ENCODE results near the gene MIOS. TPM values are rescaled to one million over a fixed set of nuclear protein-coding genes. Genes with fewer than 3 reads are reported as not detected.

Gene MIOS
- total and polyA plus RNA-seq, 11 donors: 5.7 to 30.8 (median 22.3) TPM

DNA sequence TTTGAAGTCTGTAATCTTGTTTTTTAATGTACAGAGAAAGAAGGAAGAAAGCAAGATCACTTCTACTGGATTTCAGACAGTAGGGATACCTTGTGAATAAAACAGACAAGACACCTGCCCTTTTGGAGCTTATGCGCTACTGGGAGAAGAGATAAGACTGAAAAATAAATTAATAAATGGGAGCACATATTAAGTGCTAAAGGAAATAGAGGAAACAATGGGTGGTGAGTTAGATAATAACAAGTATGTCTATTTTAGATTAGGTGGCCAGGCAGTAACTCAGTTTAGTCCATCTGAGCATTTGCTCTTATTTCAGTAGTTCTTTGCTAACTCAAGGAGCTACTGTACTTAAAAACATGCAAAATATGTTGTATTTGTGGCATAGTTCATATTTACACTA, 15.9 kb downstream of the MIOS start:
- 81 to 95% (median 82%) methylated on average over 1 of the region's 1 CpG for WGBS, 4 donors
- ATAC-seq (no peak), DNase-seq (no peak)
- no peak overlapping the region for H3K27ac ChIP-seq
- no peak overlapping the region for H3K4me3 ChIP-seq
- intact Hi-C loops (cut with DNase I): loop anchor here in 1 of 10 donors (10.0 kb wide), 1 partner anchor 182 kb away; no protein-coding TSS in a partner anchor
- H3K9me3 ChIP-seq: no peaks in the 10 kb centered on the region
- peaks cover 0 to 10% (median 0%) of the 10 kb centered on the region in 12 donors for H3K4me1 ChIP-seq
- peaks cover 0 to 20% (median 0%) of the 10 kb centered on the region in 9 donors for H3K36me3 ChIP-seq
- TF ChIP-seq, protein P1, sequence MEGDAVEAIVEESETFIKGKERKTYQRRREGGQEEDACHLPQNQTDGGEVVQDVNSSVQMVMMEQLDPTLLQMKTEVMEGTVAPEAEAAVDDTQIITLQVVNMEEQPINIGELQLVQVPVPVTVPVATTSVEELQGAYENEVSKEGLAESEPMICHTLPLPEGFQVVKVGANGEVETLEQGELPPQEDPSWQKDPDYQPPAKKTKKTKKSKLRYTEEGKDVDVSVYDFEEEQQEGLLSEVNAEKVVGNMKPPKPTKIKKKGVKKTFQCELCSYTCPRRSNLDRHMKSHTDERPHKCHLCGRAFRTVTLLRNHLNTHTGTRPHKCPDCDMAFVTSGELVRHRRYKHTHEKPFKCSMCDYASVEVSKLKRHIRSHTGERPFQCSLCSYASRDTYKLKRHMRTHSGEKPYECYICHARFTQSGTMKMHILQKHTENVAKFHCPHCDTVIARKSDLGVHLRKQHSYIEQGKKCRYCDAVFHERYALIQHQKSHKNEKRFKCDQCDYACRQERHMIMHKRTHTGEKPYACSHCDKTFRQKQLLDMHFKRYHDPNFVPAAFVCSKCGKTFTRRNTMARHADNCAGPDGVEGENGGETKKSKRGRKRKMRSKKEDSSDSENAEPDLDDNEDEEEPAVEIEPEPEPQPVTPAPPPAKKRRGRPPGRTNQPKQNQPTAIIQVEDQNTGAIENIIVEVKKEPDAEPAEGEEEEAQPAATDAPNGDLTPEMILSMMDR (IDR thresholded peaks at IDR 0.05): no peak
- TF ChIP-seq POLR2A (IDR thresholded peaks at IDR 0.05): no peak
- no peaks in the 10 kb centered on the region for H3K27me3 ChIP-seq

DNA sequence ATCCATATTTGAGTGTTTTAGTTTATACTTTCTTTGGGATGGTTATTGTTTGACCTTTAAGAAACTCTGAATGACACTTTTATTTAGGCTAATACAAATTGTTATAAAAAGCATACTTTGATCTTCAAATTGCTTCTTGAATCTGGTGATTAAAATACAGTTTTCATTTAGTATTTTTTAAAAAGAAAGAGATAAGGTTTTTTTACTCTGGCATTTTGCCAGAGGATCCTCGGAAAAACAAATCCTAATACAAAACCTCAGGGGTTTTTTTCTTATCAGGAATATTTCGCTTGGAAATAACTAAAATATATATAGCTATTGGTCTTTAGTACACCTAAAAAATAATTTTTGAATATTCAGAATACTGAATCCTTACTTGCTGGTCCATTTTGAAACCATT, 17.0 kb downstream of the MIOS start:
- H3K27me3 ChIP-seq: no peaks in the 10 kb centered on the region
- H3K27ac ChIP-seq: no peak overlapping the region
- peaks cover 0 to 20% (median 0%) of the 10 kb centered on the region in 9 donors for H3K36me3 ChIP-seq
- ATAC-seq (no peak), DNase-seq (no peak)
- TF ChIP-seq POLR2A (IDR thresholded peaks at IDR 0.05): no peak
- TF ChIP-seq, protein P1 (IDR thresholded peaks at IDR 0.05): no peak
- H3K4me3 ChIP-seq: no peak overlapping the region
- 59 to 74% (median 67%) methylated on average over 2 of the region's 2 CpGs for WGBS, 4 donors
- H3K9me3 ChIP-seq: no peaks in the 10 kb centered on the region
- no peaks in the 10 kb centered on the region for H3K4me1 ChIP-seq
- intact Hi-C loops (cut with DNase I): loop anchor here in 1 of 10 donors (10.0 kb wide), 1 partner anchor 181 kb away; no protein-coding TSS in a partner anchor

DNA sequence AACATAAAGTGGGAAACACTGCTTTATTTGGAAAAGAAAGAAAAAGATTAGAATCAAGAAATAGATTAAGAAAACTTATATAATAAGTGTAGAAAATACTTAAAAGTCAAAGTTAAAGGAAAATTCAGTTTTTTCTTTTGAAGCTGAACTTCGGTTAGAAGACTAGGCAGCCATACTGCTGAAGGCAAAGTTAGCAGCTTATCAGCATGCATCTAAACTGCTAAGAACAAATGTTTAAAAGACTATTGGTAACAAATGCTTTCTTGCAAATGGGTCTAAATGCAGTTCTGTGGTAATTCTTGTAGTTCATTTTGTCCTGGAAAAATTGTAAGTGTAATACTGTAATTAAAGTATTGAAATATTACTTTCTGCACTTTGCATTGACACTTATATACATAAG, 18.0 kb downstream of the MIOS start:
- no peaks in the 10 kb centered on the region for H3K4me1 ChIP-seq
- H3K27me3 ChIP-seq: no peaks in the 10 kb centered on the region
- WGBS, 4 donors: 80 to 91% (median 87%) methylated on average over 1 of the region's 1 CpG
- no peak overlapping the region for H3K4me3 ChIP-seq
- peaks cover 0 to 20% (median 5%) of the 10 kb centered on the region in 9 donors for H3K36me3 ChIP-seq
- DNase-seq (no peak), ATAC-seq (no peak)
- no peak for TF ChIP-seq POLR2A (IDR thresholded peaks at IDR 0.05)
- TF ChIP-seq, protein P1 (IDR thresholded peaks at IDR 0.05): no peak
- no peak overlapping the region for H3K27ac ChIP-seq
- H3K9me3 ChIP-seq: no peaks in the 10 kb centered on the region
- intact Hi-C loops (cut with DNase I): loop anchor here in 1 of 10 donors (10.0 kb wide), 1 partner anchor 180 kb away; no protein-coding TSS in a partner anchor

- 94 to 95% (median 95%) methylated on average over 5 of the region's 5 CpGs for WGBS, 4 donors
- DNase-seq (no peak), ATAC-seq (no peak)
- TF ChIP-seq POLR2A (IDR thresholded peaks at IDR 0.05): no peak
- TF ChIP-seq, protein P1 (IDR thresholded peaks at IDR 0.05): no peak
- Histone ChIP-seq H3K27ac (no peak overlapping the region), H3K27me3 (no peaks in the 10 kb centered on the region), H3K9me3 (no peaks in the 10 kb centered on the region), H3K4me3 (no peak overlapping the region), H3K4me1 (no peaks in the 10 kb centered on the region), H3K36me3 (peaks cover 0 to 27% (median 9%) of the 10 kb centered on the region in 9 donors)
- intact Hi-C loops (cut with DNase I): loop anchor here in 1 of 10 donors (10.0 kb wide), 1 partner anchor 179 kb away; no protein-coding TSS in a partner anchor
Observed at GRCh38 chr7:7585241-7585928, 18.7 kb downstream of the MIOS start.
